HL-60 (cell line): ENCODE measurements around the gene KLHDC8A.

Source experiments
- DNase-seq, 2 experiments: peaks; one replicate each; pipeline ENCODE4 v3.0.0-alpha.2; 2010 to 2020; ENCODE audit warnings: low read depth in 1 of 2, low spot score in 1 of 2
- H3K27ac ChIP-seq: fragments of 250-450 bp; sonication (Bioruptor Pico); replicated peaks from 2 replicates; pipeline ENCODE4 v1.5.1; 2020; ENCODE audit warnings: mild to moderate bottlenecking, moderate library complexity
- H3K27me3 ChIP-seq: fragments of 250-450 bp; sonication (Bioruptor Pico); 2 replicates; pipeline ENCODE4 v1.5.1; 2021; ENCODE audit warnings: mild to moderate bottlenecking, moderate library complexity; ENCODE audit not compliant: insufficient read depth, poor library complexity, severe bottlenecking
- H3K4me3 ChIP-seq: replicated peaks from 2 replicates; pipeline ENCODE4 v1.5.1; 2011; ENCODE audit warnings: mild to moderate bottlenecking, control low read depth, low read length; ENCODE audit not compliant: insufficient read depth
- GABPA ChIP-seq: IDR thresholded peaks from 2 replicates; pipeline ENCODE4 v1.6.1; 2012; ENCODE audit warnings: low read depth
- POLR2AphosphoS5 ChIP-seq: IDR thresholded peaks from 2 replicates; pipeline ENCODE4 v1.6.1; 2012; ENCODE audit warnings: low read depth
- SPI1 ChIP-seq: IDR thresholded peaks from 2 replicates; pipeline ENCODE4 v1.6.1; 2012; ENCODE audit warnings: low read depth, mild to moderate bottlenecking, borderline replicate concordance
- TF ChIP-seq, protein P1 (sequence below): IDR thresholded peaks from one replicate; pipeline ENCODE4 v1.5.1; 2011; ENCODE audit warnings: low read length, control low read depth, inconsistent platforms; ENCODE audit not compliant: insufficient read depth
- TF ChIP-seq, protein P2 (sequence below): IDR thresholded peaks from 2 replicates; pipeline ENCODE4 v1.6.1; 2012; ENCODE audit warnings: low read depth; ENCODE audit not compliant: insufficient replicate concordance

Gene KLHDC8A

DNA sequence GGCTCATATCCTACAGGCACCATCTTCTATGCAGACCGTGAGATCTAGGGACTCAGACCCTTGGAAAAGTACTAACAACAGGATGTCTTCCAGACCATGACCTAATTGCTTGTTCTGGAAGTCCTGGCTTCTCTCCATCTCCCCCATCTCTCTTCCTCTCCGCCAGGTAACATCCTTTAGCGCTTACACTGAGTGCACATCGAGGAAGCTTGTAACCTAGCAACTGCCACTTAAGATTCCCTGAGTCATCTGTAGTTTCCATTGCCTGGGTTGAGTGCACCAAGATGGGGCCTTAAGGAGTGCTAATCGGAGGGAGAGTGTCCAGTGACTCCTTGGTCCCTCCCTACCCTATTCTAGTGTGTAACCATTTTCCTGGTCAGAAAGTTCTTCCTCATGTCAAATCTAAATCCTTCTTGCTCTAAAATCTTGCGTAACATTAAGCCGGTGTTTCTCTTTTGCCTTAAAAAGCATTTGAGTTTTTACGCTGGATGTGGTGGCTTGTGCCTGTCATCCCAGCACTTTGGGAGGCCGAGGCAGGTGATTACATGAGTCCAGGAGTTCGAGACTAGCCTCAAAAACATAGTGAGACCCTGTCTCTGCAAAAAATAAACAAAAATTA lies 9.7 kb downstream of the KLHDC8A start:
- no peak for DNase-seq
- peaks cover 41% of the 10 kb centered on the region for H3K27me3 ChIP-seq
- H3K4me3 ChIP-seq = no peak overlapping the region
- no peak for TF ChIP-seq GABPA
- TF ChIP-seq, protein P1, sequence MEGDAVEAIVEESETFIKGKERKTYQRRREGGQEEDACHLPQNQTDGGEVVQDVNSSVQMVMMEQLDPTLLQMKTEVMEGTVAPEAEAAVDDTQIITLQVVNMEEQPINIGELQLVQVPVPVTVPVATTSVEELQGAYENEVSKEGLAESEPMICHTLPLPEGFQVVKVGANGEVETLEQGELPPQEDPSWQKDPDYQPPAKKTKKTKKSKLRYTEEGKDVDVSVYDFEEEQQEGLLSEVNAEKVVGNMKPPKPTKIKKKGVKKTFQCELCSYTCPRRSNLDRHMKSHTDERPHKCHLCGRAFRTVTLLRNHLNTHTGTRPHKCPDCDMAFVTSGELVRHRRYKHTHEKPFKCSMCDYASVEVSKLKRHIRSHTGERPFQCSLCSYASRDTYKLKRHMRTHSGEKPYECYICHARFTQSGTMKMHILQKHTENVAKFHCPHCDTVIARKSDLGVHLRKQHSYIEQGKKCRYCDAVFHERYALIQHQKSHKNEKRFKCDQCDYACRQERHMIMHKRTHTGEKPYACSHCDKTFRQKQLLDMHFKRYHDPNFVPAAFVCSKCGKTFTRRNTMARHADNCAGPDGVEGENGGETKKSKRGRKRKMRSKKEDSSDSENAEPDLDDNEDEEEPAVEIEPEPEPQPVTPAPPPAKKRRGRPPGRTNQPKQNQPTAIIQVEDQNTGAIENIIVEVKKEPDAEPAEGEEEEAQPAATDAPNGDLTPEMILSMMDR = no peak
- no peak for TF ChIP-seq SPI1
- TF ChIP-seq, protein P2, sequence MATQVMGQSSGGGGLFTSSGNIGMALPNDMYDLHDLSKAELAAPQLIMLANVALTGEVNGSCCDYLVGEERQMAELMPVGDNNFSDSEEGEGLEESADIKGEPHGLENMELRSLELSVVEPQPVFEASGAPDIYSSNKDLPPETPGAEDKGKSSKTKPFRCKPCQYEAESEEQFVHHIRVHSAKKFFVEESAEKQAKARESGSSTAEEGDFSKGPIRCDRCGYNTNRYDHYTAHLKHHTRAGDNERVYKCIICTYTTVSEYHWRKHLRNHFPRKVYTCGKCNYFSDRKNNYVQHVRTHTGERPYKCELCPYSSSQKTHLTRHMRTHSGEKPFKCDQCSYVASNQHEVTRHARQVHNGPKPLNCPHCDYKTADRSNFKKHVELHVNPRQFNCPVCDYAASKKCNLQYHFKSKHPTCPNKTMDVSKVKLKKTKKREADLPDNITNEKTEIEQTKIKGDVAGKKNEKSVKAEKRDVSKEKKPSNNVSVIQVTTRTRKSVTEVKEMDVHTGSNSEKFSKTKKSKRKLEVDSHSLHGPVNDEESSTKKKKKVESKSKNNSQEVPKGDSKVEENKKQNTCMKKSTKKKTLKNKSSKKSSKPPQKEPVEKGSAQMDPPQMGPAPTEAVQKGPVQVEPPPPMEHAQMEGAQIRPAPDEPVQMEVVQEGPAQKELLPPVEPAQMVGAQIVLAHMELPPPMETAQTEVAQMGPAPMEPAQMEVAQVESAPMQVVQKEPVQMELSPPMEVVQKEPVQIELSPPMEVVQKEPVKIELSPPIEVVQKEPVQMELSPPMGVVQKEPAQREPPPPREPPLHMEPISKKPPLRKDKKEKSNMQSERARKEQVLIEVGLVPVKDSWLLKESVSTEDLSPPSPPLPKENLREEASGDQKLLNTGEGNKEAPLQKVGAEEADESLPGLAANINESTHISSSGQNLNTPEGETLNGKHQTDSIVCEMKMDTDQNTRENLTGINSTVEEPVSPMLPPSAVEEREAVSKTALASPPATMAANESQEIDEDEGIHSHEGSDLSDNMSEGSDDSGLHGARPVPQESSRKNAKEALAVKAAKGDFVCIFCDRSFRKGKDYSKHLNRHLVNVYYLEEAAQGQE = no peak
- no peak for TF ChIP-seq POLR2AphosphoS5
- no peak overlapping the region for H3K27ac ChIP-seq

GRCh38 chr1:205345761-205346160 lies 11.0 kb downstream of the KLHDC8A start:
- Histone ChIP-seq H3K4me3 (no peak overlapping the region), H3K27ac (no peak overlapping the region), H3K27me3 (peaks cover 45% of the 10 kb centered on the region)
- DNase-seq = no peak
- TF ChIP-seq, protein P1 = no peak
- TF ChIP-seq, protein P2 = no peak
- no peak for TF ChIP-seq POLR2AphosphoS5
- TF ChIP-seq GABPA = no peak
- TF ChIP-seq SPI1 = no peak

DNA sequence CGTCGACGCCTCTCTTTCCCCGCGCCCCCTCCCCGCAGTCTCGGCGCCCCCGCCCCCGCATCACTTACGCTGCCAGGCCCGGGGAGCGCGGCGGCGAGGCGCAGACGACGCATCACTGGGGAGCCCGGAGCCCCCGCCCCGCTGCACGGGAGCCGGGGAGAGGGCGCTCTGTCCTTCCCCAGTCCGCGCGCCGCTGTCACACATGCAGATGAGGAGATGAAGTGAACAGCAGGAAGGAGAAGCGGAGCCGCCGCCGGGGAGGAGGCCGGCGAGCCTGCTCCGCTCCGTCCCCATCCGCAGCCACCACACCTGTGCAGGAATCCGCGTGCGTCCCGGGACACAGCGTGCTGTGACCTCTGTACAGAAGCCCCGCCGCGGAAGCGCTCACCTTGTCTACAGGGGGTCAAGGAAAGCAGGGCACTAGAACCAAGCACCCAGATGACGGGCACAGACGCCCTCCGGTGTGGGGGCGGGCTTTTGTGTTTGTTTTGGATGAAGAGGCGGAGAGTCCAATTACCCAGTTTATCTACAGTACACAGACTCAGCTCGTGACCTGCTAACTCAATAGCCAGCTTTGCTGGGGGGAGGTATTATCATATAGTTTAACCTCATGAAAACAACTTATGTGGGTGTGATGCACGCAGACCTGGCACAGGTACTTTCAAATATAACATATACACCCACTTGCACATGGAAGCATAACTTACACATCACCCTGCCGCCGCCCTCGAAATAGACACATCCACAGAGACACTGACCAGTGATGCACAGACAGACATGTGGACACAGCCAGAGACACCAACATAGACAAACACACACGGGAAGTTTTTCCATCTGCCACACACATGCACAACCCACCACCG lies 12.4 kb downstream of the KLHDC8A start:
- no peak overlapping the region for H3K27ac ChIP-seq
- TF ChIP-seq, protein P2 = no peak
- TF ChIP-seq POLR2AphosphoS5 (no peak), SPI1 (no peak), GABPA (no peak)
- TF ChIP-seq, protein P1 = no peak
- peaks cover 39% of the 10 kb centered on the region for H3K27me3 ChIP-seq
- no peak for DNase-seq
- no peak overlapping the region for H3K4me3 ChIP-seq
